H1 (cell line): ENCODE data around the gene XPNPEP2. TPM values are rescaled to one million over a fixed set of nuclear protein-coding genes. Genes with fewer than 3 reads are reported as not detected.

ENCODE experiments used
- CBX8 ChIP-seq: fragments of 300-800, 300-1000 bp; sonication (generic); IDR thresholded peaks from 2 replicates; pipeline ENCODE4 v1.7.1; 2016; ENCODE audit warnings: low read depth, low read length, borderline replicate concordance
- CEBPB ChIP-seq: IDR thresholded peaks from 2 replicates; pipeline ENCODE4 v1.6.1; 2012; ENCODE audit warnings: low read depth, low read length
- CHD2 ChIP-seq: IDR thresholded peaks from 2 replicates; pipeline ENCODE4 v1.6.1; 2012; ENCODE audit warnings: low read length, improper control_type of control experiment
- EGR1 ChIP-seq: IDR thresholded peaks from 2 replicates; pipeline ENCODE4 v1.6.1; 2011; ENCODE audit warnings: low read depth, low read length, borderline replicate concordance
- GABPA ChIP-seq: IDR thresholded peaks from 2 replicates; pipeline ENCODE4 v1.6.1; 2011; ENCODE audit warnings: mild to moderate bottlenecking, low read length, moderate library complexity, borderline replicate concordance; ENCODE audit not compliant: insufficient read depth
- HDAC2 ChIP-seq, 2 experiments: fragments of 300-600 bp in 1 of 2; sonication (generic) in 1 of 2; IDR thresholded peaks; 2 replicates each; pipeline ENCODE4 v1.6.1; 2011 to 2012; ENCODE audit warnings: low read depth in 2 of 2, low read length in 2 of 2, mild to moderate bottlenecking in 2 of 2, moderate library complexity in 2 of 2, borderline replicate concordance in 1 of 2, inconsistent platforms in 1 of 2
- RFX5 ChIP-seq: IDR thresholded peaks from 2 replicates; pipeline ENCODE4 v1.6.1; 2011; ENCODE audit warnings: low read depth, low read length, improper control_type of control experiment, borderline replicate concordance
- RXRA ChIP-seq: IDR thresholded peaks from 2 replicates; pipeline ENCODE4 v1.6.1; 2011; ENCODE audit warnings: low read depth, mild to moderate bottlenecking, low read length, moderate library complexity; ENCODE audit not compliant: insufficient read depth
- SP1 ChIP-seq: IDR thresholded peaks from 2 replicates; pipeline ENCODE4 v1.6.1; 2011; ENCODE audit warnings: low read depth, low read length
- polyA plus RNA-seq, 7 experiments: library from polyadenylated mRNA; depleted of rRNA in 3 of 7; stranded (reverse) in 5 of 7; unstranded in 2 of 7; fragments of >200 nt in 5 of 7; fragments of 200-250 nt in 2 of 7; gene quantifications; 1 replicate in 5 of 7; 2 replicates in 1 of 7; 4 replicates in 1 of 7; pipeline versions ENCODE4 v1.2.1 to v1.2.3, GENCODE V29; 2011 to 2013; ENCODE audit warnings: missing spikeins in 2 of 7, mixed read lengths in 2 of 7
- total RNA-seq: library from RNA; stranded (reverse); fragmentation: NEBNext Ultra II Directional; extraction: Animal tissue kit (Norgen Biotek cat#: 25700); gene quantifications from 2 replicates; pipeline ENCODE4 v1.2.1, GENCODE V29; 2021
- TF ChIP-seq, protein P1 (sequence below): fragments of 300-600 bp; sonication (generic); IDR thresholded peaks from 2 replicates; pipeline ENCODE4 v1.7.1; 2012; ENCODE audit warnings: low read length, moderate library complexity, mild to moderate bottlenecking, inconsistent platforms; ENCODE audit not compliant: insufficient replicate concordance

Gene XPNPEP2
- total and polyA plus RNA-seq, 2 of the 8 experiments (the other 6 are each of a cell fraction or from before 2014, with no cell fraction given), result 0.27 TPM; not detected in 1

DNA sequence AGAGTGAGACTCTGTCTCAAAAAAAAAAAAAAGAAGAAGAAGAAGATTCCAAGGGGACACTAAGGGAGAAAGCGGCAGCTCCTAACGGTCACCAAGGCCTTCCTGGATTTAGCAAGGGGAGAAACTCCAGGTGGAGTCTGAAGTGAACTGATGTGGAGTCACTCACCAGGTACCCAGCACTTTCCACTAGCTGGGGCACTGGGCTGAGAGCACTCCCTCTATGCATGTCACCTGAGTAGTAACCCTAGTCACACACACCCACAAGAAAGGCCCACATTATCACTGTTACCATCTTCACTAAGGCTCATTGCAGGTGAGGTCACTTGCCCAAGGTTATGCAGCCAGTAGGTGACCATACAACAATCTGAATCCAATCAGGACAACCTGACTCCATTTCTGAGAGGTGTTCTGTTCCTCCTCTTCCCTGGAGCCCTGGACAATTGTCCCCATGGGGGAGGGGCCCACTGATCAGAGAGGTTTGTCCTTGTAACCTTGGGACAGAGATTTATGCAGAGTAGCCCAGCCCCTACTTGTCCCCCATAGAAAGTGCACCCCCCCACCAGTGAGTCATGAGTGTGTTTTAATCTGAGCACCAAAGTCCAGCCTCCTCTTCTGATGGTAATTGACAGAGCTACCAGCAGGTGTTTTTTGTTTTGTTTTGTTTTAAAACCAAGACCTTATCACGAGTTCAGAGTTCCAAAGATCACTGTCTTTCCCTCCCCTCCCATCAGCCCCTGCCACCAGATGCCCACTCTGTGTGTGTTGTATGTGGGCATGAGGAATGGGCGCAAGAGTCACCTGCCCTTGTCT lies 35.1 kb downstream of the XPNPEP2 start (continued):
- TF ChIP-seq, protein P1, sequence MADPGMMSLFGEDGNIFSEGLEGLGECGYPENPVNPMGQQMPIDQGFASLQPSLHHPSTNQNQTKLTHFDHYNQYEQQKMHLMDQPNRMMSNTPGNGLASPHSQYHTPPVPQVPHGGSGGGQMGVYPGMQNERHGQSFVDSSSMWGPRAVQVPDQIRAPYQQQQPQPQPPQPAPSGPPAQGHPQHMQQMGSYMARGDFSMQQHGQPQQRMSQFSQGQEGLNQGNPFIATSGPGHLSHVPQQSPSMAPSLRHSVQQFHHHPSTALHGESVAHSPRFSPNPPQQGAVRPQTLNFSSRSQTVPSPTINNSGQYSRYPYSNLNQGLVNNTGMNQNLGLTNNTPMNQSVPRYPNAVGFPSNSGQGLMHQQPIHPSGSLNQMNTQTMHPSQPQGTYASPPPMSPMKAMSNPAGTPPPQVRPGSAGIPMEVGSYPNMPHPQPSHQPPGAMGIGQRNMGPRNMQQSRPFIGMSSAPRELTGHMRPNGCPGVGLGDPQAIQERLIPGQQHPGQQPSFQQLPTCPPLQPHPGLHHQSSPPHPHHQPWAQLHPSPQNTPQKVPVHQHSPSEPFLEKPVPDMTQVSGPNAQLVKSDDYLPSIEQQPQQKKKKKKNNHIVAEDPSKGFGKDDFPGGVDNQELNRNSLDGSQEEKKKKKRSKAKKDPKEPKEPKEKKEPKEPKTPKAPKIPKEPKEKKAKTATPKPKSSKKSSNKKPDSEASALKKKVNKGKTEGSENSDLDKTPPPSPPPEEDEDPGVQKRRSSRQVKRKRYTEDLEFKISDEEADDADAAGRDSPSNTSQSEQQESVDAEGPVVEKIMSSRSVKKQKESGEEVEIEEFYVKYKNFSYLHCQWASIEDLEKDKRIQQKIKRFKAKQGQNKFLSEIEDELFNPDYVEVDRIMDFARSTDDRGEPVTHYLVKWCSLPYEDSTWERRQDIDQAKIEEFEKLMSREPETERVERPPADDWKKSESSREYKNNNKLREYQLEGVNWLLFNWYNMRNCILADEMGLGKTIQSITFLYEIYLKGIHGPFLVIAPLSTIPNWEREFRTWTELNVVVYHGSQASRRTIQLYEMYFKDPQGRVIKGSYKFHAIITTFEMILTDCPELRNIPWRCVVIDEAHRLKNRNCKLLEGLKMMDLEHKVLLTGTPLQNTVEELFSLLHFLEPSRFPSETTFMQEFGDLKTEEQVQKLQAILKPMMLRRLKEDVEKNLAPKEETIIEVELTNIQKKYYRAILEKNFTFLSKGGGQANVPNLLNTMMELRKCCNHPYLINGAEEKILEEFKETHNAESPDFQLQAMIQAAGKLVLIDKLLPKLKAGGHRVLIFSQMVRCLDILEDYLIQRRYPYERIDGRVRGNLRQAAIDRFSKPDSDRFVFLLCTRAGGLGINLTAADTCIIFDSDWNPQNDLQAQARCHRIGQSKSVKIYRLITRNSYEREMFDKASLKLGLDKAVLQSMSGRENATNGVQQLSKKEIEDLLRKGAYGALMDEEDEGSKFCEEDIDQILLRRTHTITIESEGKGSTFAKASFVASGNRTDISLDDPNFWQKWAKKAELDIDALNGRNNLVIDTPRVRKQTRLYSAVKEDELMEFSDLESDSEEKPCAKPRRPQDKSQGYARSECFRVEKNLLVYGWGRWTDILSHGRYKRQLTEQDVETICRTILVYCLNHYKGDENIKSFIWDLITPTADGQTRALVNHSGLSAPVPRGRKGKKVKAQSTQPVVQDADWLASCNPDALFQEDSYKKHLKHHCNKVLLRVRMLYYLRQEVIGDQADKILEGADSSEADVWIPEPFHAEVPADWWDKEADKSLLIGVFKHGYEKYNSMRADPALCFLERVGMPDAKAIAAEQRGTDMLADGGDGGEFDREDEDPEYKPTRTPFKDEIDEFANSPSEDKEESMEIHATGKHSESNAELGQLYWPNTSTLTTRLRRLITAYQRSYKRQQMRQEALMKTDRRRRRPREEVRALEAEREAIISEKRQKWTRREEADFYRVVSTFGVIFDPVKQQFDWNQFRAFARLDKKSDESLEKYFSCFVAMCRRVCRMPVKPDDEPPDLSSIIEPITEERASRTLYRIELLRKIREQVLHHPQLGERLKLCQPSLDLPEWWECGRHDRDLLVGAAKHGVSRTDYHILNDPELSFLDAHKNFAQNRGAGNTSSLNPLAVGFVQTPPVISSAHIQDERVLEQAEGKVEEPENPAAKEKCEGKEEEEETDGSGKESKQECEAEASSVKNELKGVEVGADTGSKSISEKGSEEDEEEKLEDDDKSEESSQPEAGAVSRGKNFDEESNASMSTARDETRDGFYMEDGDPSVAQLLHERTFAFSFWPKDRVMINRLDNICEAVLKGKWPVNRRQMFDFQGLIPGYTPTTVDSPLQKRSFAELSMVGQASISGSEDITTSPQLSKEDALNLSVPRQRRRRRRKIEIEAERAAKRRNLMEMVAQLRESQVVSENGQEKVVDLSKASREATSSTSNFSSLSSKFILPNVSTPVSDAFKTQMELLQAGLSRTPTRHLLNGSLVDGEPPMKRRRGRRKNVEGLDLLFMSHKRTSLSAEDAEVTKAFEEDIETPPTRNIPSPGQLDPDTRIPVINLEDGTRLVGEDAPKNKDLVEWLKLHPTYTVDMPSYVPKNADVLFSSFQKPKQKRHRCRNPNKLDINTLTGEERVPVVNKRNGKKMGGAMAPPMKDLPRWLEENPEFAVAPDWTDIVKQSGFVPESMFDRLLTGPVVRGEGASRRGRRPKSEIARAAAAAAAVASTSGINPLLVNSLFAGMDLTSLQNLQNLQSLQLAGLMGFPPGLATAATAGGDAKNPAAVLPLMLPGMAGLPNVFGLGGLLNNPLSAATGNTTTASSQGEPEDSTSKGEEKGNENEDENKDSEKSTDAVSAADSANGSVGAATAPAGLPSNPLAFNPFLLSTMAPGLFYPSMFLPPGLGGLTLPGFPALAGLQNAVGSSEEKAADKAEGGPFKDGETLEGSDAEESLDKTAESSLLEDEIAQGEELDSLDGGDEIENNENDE, result no peak
- no peak for TF ChIP-seq CEBPB
- no peak for TF ChIP-seq EGR1
- no peak for TF ChIP-seq CHD2
- TF ChIP-seq RXRA, result no peak
- TF ChIP-seq GABPA, result no peak
- no peak for TF ChIP-seq RFX5
- TF ChIP-seq CBX8, result no peak
- TF ChIP-seq HDAC2 (IDR thresholded peaks at IDR 0.05; ENCODE audit: borderline replicate concordance in 1 of 2, low read depth in 2 of 2, low read length in 2 of 2), result no peak
- no peak for TF ChIP-seq SP1
